K562 (cell line): ENCODE measurements around the gene CFL1. TPM values are rescaled to one million over a fixed set of nuclear protein-coding genes. Genes with fewer than 3 reads are reported as not detected.

ENCODE experiments used
- ARID1B ChIP-seq: fragments of 450-650 bp; IDR thresholded peaks from 2 replicates; pipeline ENCODE4 v1.6.1; 2016; ENCODE audit warnings: antibody characterized with exemption, mild to moderate bottlenecking, inconsistent platforms
- ARID4B ChIP-seq: sonication (generic); formaldehyde crosslinking; IDR thresholded peaks from 2 replicates; pipeline ENCODE4 v1.8.0; 2022; ENCODE audit warnings: mild to moderate bottlenecking, missing genetic modification reagents
- CAMTA2 ChIP-seq: fragments of 250-450 bp; sonication (Bioruptor Pico); conservative IDR thresholded peaks from 2 replicates; pipeline ENCODE4 v1.5.1; 2022
- CBX8 ChIP-seq: fragments of 200-600 bp; sonication (generic); IDR thresholded peaks from 2 replicates; pipeline ENCODE4 v1.6.1; 2012; ENCODE audit warnings: borderline replicate concordance, mixed run types, low read depth, mild to moderate bottlenecking, moderate library complexity, mixed read lengths, low read length, control low read depth, inconsistent platforms; ENCODE audit not compliant: poor library complexity, severe bottlenecking; ENCODE audit errors: extremely low read depth
- CUX1 ChIP-seq: fragments of 200-800 bp; sonication (Bioruptor generic); IDR thresholded peaks from 2 replicates; pipeline ENCODE4 v1.6.1; 2016; ENCODE audit warnings: missing genetic modification characterization, missing compliant biosample characterization
- GABPA ChIP-seq: fragments of 200-800 bp; sonication (Bioruptor generic); conservative IDR thresholded peaks from 2 replicates; pipeline ENCODE4 v1.6.1; 2016; ENCODE audit warnings: low read depth, missing genetic modification characterization, missing compliant biosample characterization
- MAFK ChIP-seq: IDR thresholded peaks from 2 replicates; pipeline ENCODE4 v1.6.1; 2011; ENCODE audit warnings: low read length, improper control_type of control experiment
- NCOA1 ChIP-seq: fragments of 450-650 bp; IDR thresholded peaks from 2 replicates; pipeline ENCODE4 v1.6.1; 2016; ENCODE audit warnings: low read depth
- POLR2H ChIP-seq: IDR thresholded peaks from 2 replicates; pipeline ENCODE4 v1.6.1; 2016; ENCODE audit warnings: missing genetic modification characterization, low read depth, mild to moderate bottlenecking, control low read depth, missing compliant biosample characterization, moderate library complexity
- SMARCE1 ChIP-seq: fragments of 450-650 bp; IDR thresholded peaks from 2 replicates; pipeline ENCODE4 v1.7.1; 2016; ENCODE audit warnings: mild to moderate bottlenecking
- SRSF3 ChIP-seq: fragments of 200-400 bp; formaldehyde crosslinking; IDR thresholded peaks from 2 replicates; pipeline ENCODE4 v1.6.1; 2016; ENCODE audit warnings: mild to moderate bottlenecking, low read length, moderate library complexity; ENCODE audit not compliant: insufficient read depth
- TCF15 ChIP-seq: fragments of 250-450 bp; sonication (Bioruptor Pico); IDR thresholded peaks from 2 replicates; pipeline ENCODE4 v1.8.0; 2022; ENCODE audit warnings: moderate library complexity, mild to moderate bottlenecking, inconsistent platforms
- U2AF1 ChIP-seq: fragments of 200-400 bp; formaldehyde crosslinking; optimal IDR thresholded peaks from 2 replicates; pipeline ENCODE3; 2017; ENCODE audit warnings: mild to moderate bottlenecking, low read depth, low read length, moderate library complexity
- polyA plus RNA-seq, 8 experiments: library from polyadenylated mRNA; depleted of rRNA in 4 of 8; stranded (reverse) in 5 of 8; unstranded in 3 of 8; fragments of >200 nt; fragmentation: Nextera tagmentation in 2 of 8; fragmentation: Illumina TruSeq in 1 of 8; extraction: Ambion mirVana in 2 of 8; extraction: Trizol in 1 of 8; gene quantifications; 2 replicates each; pipeline versions ENCODE4 v1.2.1 to v1.2.3, GENCODE V29; 2011 to 2014; ENCODE audit warnings: inconsistent platforms in 1 of 8, missing spikeins in 1 of 8
- total RNA-seq, 7 experiments: library from RNA; depleted of rRNA in 6 of 7; stranded (reverse); fragments of >200 nt in 6 of 7; fragmentation: Illumina TruSeq in 2 of 7; extraction: Trizol in 2 of 7; gene quantifications; 2 replicates each; pipeline versions ENCODE4 v1.2.1 to v1.2.3, GENCODE V29; 2011 to 2021; ENCODE audit warnings: low replicate concordance in 1 of 7
- TF ChIP-seq, protein P1 (sequence below): IDR thresholded peaks from 2 replicates; pipeline ENCODE4 v1.6.1; 2011; ENCODE audit not compliant: insufficient read length; ENCODE audit errors: extremely low read depth
- TF ChIP-seq, protein P2 (sequence below): fragments of 250-450 bp; sonication (Bioruptor Pico); IDR thresholded peaks from 2 replicates; pipeline ENCODE4 v1.5.1; 2021; ENCODE audit warnings: mild to moderate bottlenecking

CFL1 gene
- total and polyA plus RNA-seq, 9 of the 15 experiments (the other 6 are each of a cell fraction or from before 2014, with no cell fraction given): 105 to 1,101 (median 859) TPM

DNA sequence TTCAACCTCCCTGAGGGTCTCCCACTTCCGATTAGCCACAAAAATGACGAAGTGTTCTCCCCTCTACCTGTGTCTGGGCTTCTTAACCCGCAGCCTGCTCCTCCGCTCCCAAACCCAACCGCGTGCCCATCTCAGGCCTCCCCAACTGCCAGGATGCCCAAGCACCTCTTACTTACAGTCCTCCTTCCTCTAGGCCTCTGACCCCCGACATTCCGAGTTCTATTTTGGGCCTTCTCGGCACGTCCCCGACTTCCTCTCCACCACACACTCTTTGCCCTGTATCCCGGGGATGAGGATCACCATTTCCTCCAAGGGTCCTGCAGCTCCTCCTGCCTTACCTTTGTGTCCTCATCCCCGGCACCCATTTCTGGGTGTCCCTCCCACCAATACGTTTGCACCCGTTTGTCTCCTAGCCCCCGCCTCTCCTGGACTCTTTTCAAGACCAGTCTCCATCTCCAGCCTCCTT, 1.9 kb upstream of the CFL1 start (continued):
- TF ChIP-seq, protein P1, sequence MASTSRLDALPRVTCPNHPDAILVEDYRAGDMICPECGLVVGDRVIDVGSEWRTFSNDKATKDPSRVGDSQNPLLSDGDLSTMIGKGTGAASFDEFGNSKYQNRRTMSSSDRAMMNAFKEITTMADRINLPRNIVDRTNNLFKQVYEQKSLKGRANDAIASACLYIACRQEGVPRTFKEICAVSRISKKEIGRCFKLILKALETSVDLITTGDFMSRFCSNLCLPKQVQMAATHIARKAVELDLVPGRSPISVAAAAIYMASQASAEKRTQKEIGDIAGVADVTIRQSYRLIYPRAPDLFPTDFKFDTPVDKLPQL: no peak
- TF ChIP-seq POLR2H (peak; percentile 74), TCF15 (CRISPR knock-in tag) (no peak), ARID4B (CRISPR knock-in tag) (no peak), MAFK (no peak), SMARCE1 (no peak), GABPA (no peak), ARID1B (0 out of 2 replicates have a peak, but pooled peaks have one; percentile 18), CBX8 (no peak), CAMTA2 (no peak), SRSF3 (0 out of 2 replicates have a peak, but pooled peaks have one; percentile 40), U2AF1 (no peak), NCOA1 (no peak), CUX1 (CRISPR knock-in tag) (no peak)
- TF ChIP-seq, protein P2, sequence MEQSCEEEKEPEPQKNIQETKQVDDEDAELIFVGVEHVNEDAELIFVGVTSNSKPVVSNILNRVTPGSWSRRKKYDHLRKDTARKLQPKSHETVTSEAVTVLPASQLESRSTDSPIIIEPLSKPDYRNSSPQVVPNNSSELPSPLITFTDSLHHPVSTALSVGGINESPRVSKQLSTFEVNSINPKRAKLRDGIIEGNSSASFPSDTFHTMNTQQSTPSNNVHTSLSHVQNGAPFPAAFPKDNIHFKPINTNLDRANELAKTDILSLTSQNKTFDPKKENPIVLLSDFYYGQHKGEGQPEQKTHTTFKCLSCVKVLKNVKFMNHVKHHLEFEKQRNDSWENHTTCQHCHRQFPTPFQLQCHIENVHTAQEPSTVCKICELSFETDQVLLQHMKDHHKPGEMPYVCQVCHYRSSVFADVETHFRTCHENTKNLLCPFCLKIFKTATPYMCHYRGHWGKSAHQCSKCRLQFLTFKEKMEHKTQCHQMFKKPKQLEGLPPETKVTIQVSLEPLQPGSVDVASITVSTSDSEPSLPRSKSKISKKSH (CRISPR knock-in tag): no peak
